Measurements from ENCODE around the gene POLDIP2. TPM values are rescaled to one million over a fixed set of nuclear protein-coding genes. Genes with fewer than 3 reads are reported as not detected.

POLDIP2 gene
- total and polyA plus RNA-seq, 2 donors (not counting 1 experiment from before 2014, with no cell fraction given), result 30.2 to 35.7 TPM

- Mint-ChIP-seq H3K4me1 (peaks cover 22% of the 10 kb centered on the region), H3K9me3 (ENCODE audit: insufficient read depth) (no peaks in the 10 kb centered on the region), H3K27me3 (no peaks in the 10 kb centered on the region), H3K4me3 (no peak overlapping the region), H3K27ac (no peak overlapping the region)
- no peak overlapping the region for H2AFZ ChIP-seq (ENCODE audit: insufficient read depth, low read depth, low read length, poor library complexity, severe bottlenecking)
- no peak overlapping the region for H3K4me3 ChIP-seq (ENCODE audit: control extremely low read depth in 1 of 5, extremely low read depth in 1 of 5, insufficient read depth in 1 of 5, low read depth in 2 of 5, low read length in 4 of 5)
- no peaks in the 10 kb centered on the region for H3K79me2 ChIP-seq (ENCODE audit: control insufficient read depth, insufficient read depth, low read length)
- H3K9me3 ChIP-seq (ENCODE audit: control extremely low read depth in 1 of 3, control insufficient read depth in 2 of 3, insufficient read depth in 1 of 3, low read length in 2 of 3), result no peaks in the 10 kb centered on the region
- ATAC-seq (ENCODE audit: low read depth), result no peak
- POLR2A ChIA-PET, result no interaction called here
- H3K27me3 ChIP-seq (replicated peaks in 1 of 4; ENCODE audit: control extremely low read depth in 1 of 4, control insufficient read depth in 3 of 4, insufficient read depth in 4 of 4, low read length in 3 of 4), result no peaks in the 10 kb centered on the region
- peaks cover 13 to 22% of the 10 kb centered on the region in 2 donors for H3K4me1 ChIP-seq (ENCODE audit: control insufficient read depth in 2 of 2, insufficient read depth in 2 of 2, low read length in 2 of 2)
- no peaks in the 10 kb centered on the region for H3K36me3 ChIP-seq (replicated peaks in 1 of 2; ENCODE audit: control extremely low read depth in 1 of 2, control insufficient read depth in 1 of 2, extremely low read depth in 1 of 2, insufficient read depth in 2 of 2, low read length in 1 of 2)
- no peak for TF ChIP-seq EZH2 (IDR thresholded peaks at IDR 0.05; ENCODE audit: borderline replicate concordance, insufficient read depth, low read depth, low read length, poor library complexity, severe bottlenecking)
- TF ChIP-seq CTCF (IDR thresholded peaks at IDR 0.05), result no peak
- intact Hi-C loops (cut with micrococcal nuclease), result loop anchor here (5.0 kb wide), 1 partner anchor 34 kb away; no protein-coding TSS in a partner anchor
- DNase-seq, result no peak
- no peak overlapping the region for H3K9ac ChIP-seq (ENCODE audit: low read length)
- WGBS (ENCODE audit: insufficient coverage), result 100% methylated on average over 1 of the region's 4 CpGs
- no peaks in the 10 kb centered on the region for H4K20me1 ChIP-seq (ENCODE audit: control insufficient read depth, insufficient read depth, low read length, poor library complexity, severe bottlenecking)
- CTCF ChIA-PET, result no interaction called here
- H3K4me2 ChIP-seq (replicated peaks; ENCODE audit: low read depth, low read length, poor library complexity, severe bottlenecking), result no peak overlapping the region
- H3K27ac ChIP-seq (ENCODE audit: low read length in 2 of 2), result no peak overlapping the region
These were observed 41.3 kb downstream of the POLDIP2 start for GRCh38 chr17:28315846-28316705.

GRCh38 chr17:28313841-28314240, 43.5 kb downstream of the POLDIP2 start:
- no CpG with 5 or more reads among the region's 2 CpGs for WGBS (ENCODE audit: insufficient coverage)
- DNase-seq (no peak), ATAC-seq (ENCODE audit: low read depth) (no peak)
- intact Hi-C loops (cut with micrococcal nuclease), result no loop called here
- peaks cover 4 to 9% of the 10 kb centered on the region in 2 donors for H3K4me1 ChIP-seq (ENCODE audit: control insufficient read depth in 2 of 2, insufficient read depth in 2 of 2, low read length in 2 of 2)
- H3K4me2 ChIP-seq (replicated peaks; ENCODE audit: low read depth, low read length, poor library complexity, severe bottlenecking), result no peak overlapping the region
- no peaks in the 10 kb centered on the region for H3K79me2 ChIP-seq (ENCODE audit: control insufficient read depth, insufficient read depth, low read length)
- no peaks in the 10 kb centered on the region for H3K36me3 ChIP-seq (replicated peaks in 1 of 2; ENCODE audit: control extremely low read depth in 1 of 2, control insufficient read depth in 1 of 2, extremely low read depth in 1 of 2, insufficient read depth in 2 of 2, low read length in 1 of 2)
- Mint-ChIP-seq H3K9me3 (ENCODE audit: insufficient read depth) (no peaks in the 10 kb centered on the region), H3K27ac (no peak overlapping the region), H3K4me1 (peaks cover 13% of the 10 kb centered on the region), H3K4me3 (no peak overlapping the region), H3K27me3 (no peaks in the 10 kb centered on the region)
- H3K27ac ChIP-seq (ENCODE audit: low read length in 2 of 2), result no peak overlapping the region
- no peaks in the 10 kb centered on the region for H4K20me1 ChIP-seq (ENCODE audit: control insufficient read depth, insufficient read depth, low read length, poor library complexity, severe bottlenecking)
- no peaks in the 10 kb centered on the region for H3K9me3 ChIP-seq (ENCODE audit: control extremely low read depth in 1 of 3, control insufficient read depth in 2 of 3, insufficient read depth in 1 of 3, low read length in 2 of 3)
- TF ChIP-seq EZH2 (IDR thresholded peaks at IDR 0.05; ENCODE audit: borderline replicate concordance, insufficient read depth, low read depth, low read length, poor library complexity, severe bottlenecking) (no peak), CTCF (IDR thresholded peaks at IDR 0.05) (no peak)
- no peak overlapping the region for H3K4me3 ChIP-seq (ENCODE audit: control extremely low read depth in 1 of 5, extremely low read depth in 1 of 5, insufficient read depth in 1 of 5, low read depth in 2 of 5, low read length in 4 of 5)
- no peaks in the 10 kb centered on the region for H3K27me3 ChIP-seq (replicated peaks in 1 of 4; ENCODE audit: control extremely low read depth in 1 of 4, control insufficient read depth in 3 of 4, insufficient read depth in 4 of 4, low read length in 3 of 4)
- no peak overlapping the region for H3K9ac ChIP-seq (ENCODE audit: low read length)
- CTCF ChIA-PET, result no interaction called here
- POLR2A ChIA-PET, result no interaction called here
- H2AFZ ChIP-seq (ENCODE audit: insufficient read depth, low read depth, low read length, poor library complexity, severe bottlenecking), result no peak overlapping the region
